Choroid plexus epithelial cell (primary cell): ENCODE results near the gene LRRFIP2.

Experiments
- DNase-seq: peaks from one replicate; pipeline ENCODE4 v3.0.0-alpha.2; 2010; ENCODE audit warnings: low read depth
- H3K4me3 ChIP-seq: 2 replicates; pipeline ENCODE4 v1.5.1; 2011; ENCODE audit warnings: low read depth, mild to moderate bottlenecking, control low read depth, low read length, moderate library complexity
- TF ChIP-seq, protein P1 (sequence below): conservative IDR thresholded peaks from 2 replicates; pipeline ENCODE4 v1.5.1; 2011; ENCODE audit warnings: low read depth, mild to moderate bottlenecking, control low read depth, inconsistent platforms, low read length, moderate library complexity

LRRFIP2 gene

DNA sequence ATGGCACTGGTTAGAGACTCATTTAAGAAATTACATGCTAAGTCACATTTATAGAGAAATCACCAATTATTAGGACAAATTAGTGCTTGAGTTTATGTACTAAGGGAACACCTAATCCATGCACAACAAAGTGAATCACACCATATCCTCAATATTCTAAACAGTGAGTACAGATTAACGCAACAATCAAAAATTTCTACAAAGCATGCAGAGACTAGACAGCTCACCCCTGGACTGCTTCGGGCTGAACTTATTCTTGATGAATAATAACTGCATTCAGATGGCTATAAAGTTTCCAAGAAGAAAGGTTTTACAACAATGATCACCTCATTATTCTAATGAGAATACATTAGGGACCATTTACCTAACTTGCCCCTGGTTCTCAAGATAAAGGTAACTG lies 66.5 kb downstream of the LRRFIP2 start:
- DNase-seq, result no peak
- TF ChIP-seq, protein P1, sequence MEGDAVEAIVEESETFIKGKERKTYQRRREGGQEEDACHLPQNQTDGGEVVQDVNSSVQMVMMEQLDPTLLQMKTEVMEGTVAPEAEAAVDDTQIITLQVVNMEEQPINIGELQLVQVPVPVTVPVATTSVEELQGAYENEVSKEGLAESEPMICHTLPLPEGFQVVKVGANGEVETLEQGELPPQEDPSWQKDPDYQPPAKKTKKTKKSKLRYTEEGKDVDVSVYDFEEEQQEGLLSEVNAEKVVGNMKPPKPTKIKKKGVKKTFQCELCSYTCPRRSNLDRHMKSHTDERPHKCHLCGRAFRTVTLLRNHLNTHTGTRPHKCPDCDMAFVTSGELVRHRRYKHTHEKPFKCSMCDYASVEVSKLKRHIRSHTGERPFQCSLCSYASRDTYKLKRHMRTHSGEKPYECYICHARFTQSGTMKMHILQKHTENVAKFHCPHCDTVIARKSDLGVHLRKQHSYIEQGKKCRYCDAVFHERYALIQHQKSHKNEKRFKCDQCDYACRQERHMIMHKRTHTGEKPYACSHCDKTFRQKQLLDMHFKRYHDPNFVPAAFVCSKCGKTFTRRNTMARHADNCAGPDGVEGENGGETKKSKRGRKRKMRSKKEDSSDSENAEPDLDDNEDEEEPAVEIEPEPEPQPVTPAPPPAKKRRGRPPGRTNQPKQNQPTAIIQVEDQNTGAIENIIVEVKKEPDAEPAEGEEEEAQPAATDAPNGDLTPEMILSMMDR, result no peak
- H3K4me3 ChIP-seq, result no peak overlapping the region

DNA sequence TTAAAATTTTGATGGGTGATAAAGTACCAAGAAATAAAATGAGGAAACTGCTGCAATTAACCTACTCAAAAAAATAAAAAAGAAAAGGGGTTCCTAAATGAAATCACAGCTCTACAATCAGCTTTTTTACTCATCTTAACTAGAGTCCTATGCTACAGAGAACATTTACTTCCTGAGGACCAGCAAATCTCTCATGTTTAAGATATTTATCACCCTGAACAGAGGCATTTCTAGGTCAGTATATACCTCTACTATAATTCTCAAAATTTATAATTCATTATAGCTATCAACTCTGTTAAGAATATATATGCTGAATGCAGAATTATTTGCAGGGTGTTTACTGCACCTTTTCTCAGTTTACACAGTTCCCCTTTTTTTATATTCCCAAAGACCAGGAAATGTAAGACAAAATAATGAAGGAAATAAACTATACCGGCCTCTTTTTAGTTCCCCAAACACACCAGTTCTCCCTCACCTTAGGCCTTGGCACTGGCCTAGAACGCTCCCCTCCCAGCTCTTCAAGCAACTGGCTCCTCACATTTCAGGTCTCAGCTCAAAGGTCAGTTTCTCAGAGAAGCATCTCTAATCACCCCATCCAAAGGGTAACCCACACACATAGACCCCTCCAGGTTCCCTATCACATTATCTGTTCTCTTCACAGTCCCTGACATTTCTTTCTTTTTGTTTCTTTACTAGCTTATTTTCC lies 71.1 kb downstream of the LRRFIP2 start:
- DNase-seq, result no peak
- TF ChIP-seq, protein P1, result no peak
- no peak overlapping the region for H3K4me3 ChIP-seq

DNA sequence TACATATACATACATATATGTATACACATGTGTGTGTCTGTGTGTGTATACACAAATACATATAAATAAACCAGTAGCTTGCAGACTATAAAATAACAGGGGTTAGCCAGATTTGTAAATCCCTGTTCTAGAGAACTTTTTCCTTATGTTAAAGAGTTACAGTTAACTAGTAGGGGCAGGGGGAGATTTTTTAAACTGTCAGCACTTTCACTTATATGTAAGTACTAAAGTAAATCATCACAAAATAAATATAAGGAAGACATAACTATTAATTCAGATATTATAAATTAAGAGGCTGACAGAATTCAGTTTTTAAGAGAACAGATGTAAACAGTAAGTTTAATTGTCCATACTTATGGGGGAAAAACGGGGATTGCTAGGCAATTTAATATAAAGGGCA lies 74.0 kb downstream of the LRRFIP2 start:
- H3K4me3 ChIP-seq, result no peak overlapping the region
- no peak for DNase-seq
- TF ChIP-seq, protein P1, result no peak

DNA sequence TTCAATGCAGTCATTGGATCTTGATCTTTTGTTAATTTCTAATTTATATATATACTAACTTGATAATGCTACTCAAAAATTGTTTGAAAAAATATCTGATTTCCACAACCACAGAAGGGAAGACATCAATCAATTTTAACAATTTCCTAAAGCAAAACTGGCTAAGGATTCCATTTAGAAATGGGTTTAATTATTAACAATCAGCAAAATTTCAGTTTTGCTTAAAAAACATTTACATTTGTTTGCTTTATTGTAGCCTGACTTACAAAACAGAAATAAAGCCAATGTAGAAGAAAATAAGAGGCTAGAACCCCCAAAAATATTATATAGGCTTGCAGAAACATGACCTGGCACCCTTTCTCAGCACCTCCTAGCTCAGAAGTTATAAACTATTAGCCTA lies 74.9 kb downstream of the LRRFIP2 start:
- no peak for DNase-seq
- no peak overlapping the region for H3K4me3 ChIP-seq
- TF ChIP-seq, protein P1, result no peak

DNA sequence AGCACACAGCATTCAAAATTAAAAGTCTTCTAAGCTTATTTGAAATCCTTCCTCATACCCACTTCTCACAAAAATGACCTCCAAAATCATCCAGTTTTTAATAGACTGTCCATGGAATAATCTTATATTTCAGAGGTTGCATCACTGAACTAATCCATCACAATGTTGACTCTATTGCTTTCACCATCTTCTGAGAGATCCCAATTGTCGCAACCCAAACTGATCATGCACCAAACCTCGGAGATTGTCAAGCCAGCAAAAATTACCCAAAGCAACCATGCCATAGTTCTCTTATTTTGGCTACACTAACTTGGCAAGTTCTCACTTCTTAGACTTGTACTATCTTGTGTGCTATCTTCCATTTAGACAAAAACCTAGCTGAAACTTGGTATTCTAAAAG lies 75.5 kb downstream of the LRRFIP2 start:
- TF ChIP-seq, protein P1, result no peak
- H3K4me3 ChIP-seq, result no peak overlapping the region
- no peak for DNase-seq

DNA sequence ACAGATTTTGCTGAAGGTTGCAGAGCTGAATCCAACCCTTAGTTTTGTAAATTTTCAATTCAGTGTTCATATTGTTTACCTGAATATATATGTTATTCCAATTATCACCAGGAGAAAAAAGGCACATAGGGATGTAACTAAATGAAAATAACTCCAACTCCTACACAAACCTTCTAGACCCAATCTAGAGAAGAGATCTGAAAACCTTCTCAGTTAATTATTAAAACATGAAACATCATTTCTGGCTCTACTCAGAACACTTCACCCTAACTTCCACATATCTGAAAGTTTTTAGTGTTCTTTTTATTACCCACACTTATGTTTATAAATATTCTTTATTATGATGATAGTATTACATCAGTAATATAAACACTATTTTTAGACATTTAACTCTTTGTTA lies 76.6 kb downstream of the LRRFIP2 start:
- DNase-seq, result no peak
- TF ChIP-seq, protein P1, result no peak
- H3K4me3 ChIP-seq, result no peak overlapping the region

DNA sequence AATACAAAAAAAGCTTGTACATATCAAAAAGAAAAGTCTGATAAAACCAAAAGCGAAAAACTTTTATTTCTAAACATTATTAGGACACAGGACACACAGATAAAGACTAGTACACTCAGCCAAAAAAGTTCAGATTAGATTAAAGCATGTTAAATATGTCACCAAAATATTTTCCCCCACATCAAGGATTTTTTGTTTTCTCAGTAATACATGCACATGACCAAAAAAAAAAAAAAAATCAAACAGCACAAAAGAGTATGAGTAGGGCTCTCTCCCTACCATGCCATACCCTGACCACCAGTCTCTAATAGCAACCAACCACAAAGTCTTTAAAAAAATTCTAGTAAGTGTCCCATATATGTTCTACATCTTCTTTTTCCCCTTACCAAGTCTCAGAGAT lies 77.4 kb downstream of the LRRFIP2 start:
- TF ChIP-seq, protein P1, result no peak
- peak; percentile 25 for DNase-seq
- H3K4me3 ChIP-seq, result no peak overlapping the region
